T follicular helper cell (primary cell): Measurements from ENCODE around the gene NECTIN4.
A peak's percentile ranks its signal among the peaks of the same experiment; 100 is the strongest.

Source experiments
- DNase-seq: peaks from one replicate; pipeline ENCODE4 v3.0.0-alpha.2; 2020; ENCODE audit warnings: low read depth

Gene NECTIN4

DNA sequence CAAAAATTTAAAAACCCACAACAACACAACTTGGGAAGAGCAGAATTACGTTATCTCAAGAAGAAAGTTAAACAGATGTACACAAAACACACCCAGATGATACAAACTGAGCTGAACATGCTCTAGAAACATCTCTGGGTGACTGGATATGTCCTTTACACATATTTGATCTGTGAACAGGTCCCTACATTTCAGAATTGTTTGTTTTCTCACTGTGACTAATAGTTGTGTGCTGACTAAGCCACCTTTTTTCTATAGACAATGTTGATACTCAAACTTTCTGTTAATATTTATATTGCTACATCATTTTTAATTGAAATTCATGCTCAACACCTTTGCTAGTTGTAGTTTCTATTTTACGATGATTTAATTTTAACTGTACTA lies 67.4 kb downstream of the NECTIN4 start:
- no peak for DNase-seq

DNA sequence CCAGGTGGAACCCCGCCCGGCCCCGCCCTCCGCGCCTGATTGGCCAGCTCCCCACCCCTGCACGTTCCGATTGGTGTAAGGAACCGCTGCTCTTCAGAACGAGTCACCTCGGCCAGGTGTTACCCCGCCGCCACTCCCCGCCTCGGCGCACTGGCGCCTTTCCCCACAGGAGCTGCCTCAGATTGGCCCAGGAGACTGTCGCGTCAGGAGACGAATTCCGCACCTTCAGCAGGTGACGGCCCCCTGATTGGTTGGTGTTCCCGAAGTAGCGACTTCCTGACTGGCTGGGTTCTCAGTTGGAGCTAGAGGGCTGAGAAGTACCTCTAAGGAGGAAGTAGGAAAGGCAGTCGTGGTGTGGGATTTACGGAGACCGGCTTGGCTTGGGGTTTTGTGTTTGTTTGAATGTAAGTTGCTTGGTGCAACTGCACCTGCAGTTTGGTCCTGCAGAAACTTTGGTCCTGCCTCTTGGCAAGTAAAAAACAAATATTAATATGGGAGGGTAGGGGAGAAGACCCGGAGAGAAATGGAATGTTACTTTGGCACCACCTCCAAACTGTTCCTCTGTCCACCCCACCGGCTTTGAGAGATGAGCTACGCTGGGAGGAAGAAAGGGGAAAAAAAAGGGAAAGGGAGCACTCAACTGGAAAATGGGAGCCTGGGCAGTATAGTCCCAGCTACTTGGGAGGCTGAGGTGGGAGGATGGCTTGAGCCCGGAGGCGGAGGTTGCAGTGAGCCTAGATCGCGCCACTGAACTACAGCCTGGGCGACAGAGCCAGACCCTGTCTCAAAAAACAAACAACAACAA lies 68.0 kb downstream of the NECTIN4 start:
- DNase-seq, result peak; percentile 90
